NB4 (cell line): Measurements from ENCODE around the gene ING3.
A peak's percentile ranks its signal among the peaks of the same experiment; 100 is the strongest.

Experiments
- DNase-seq: peaks from one replicate; pipeline ENCODE4 v3.0.0; 2010; ENCODE audit warnings: low read depth
- H3K4me3 ChIP-seq: one replicate; pipeline ENCODE4 v1.5.1; 2011; ENCODE audit warnings: mild to moderate bottlenecking, low read depth, low read length, moderate library complexity
- MYC ChIP-seq: IDR thresholded peaks from 2 replicates; pipeline ENCODE4 v1.6.1; 2011; ENCODE audit warnings: low read depth, low read length
- POLR2A ChIP-seq: IDR thresholded peaks from 2 replicates; pipeline ENCODE4 v1.6.1; 2011; ENCODE audit warnings: mild to moderate bottlenecking; ENCODE audit not compliant: insufficient read length; ENCODE audit errors: extremely low read depth
- TF ChIP-seq, protein P1 (sequence below): IDR thresholded peaks from 2 replicates; pipeline ENCODE4 v1.6.1; 2011; ENCODE audit warnings: low read depth, low read length
- TF ChIP-seq, protein P2 (sequence below): IDR thresholded peaks from one replicate; pipeline ENCODE4 v1.5.1; 2012; ENCODE audit warnings: low read depth, low read length

Gene ING3, protein sequence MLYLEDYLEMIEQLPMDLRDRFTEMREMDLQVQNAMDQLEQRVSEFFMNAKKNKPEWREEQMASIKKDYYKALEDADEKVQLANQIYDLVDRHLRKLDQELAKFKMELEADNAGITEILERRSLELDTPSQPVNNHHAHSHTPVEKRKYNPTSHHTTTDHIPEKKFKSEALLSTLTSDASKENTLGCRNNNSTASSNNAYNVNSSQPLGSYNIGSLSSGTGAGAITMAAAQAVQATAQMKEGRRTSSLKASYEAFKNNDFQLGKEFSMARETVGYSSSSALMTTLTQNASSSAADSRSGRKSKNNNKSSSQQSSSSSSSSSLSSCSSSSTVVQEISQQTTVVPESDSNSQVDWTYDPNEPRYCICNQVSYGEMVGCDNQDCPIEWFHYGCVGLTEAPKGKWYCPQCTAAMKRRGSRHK

DNA sequence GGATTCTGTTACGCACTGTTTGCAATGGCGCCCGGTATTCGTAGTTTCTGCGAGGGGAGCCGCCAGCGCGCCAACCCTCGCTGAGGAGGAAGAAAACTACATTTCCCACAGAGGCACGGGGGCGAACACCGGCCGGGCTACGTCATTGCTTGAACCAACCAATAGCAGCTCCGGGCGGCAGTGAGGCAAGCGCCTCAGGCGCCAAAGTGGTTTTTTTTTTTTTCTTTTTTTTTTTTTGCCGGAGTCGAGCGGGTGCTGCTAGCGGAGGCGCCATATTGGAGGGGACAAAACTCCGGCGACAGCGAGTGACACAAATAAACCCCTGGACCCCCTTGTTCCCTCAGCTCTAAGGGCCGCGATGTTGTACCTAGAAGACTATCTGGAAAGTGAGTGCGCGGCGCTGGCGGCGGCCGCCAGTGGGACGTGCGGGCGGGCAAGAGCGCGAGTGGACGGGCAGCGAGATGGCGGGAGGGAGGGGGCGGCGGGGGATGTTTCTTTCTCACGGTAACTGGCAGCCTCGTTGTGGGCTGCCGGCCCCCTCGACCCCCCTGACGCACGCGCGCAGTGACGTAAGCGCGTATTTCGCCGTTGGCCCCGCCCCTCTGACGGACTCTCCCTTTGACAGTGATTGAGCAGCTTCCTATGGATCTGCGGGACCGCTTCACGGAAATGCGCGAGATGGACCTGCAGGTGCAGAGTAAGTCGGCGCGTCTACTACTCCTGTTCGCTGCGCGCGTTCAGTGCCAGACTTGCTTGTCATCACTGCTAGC, at the start of gene ING3:
Gene ING3 (plus strand): TSS at position 239 of the 770 bp plus-strand sequence. CDS start 120 bp downstream, at position 359.
- peak within 1 kb of the TSS; percentile 70 for H3K4me3 ChIP-seq
- DNase-seq = peak; percentile 99
- TF ChIP-seq, protein P1, sequence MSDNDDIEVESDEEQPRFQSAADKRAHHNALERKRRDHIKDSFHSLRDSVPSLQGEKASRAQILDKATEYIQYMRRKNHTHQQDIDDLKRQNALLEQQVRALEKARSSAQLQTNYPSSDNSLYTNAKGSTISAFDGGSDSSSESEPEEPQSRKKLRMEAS = peak; percentile 71; the same call in 1 of the 2 replicates
- TF ChIP-seq POLR2A (peak; percentile 21), MYC (peak; percentile 74)
- TF ChIP-seq, protein P2, sequence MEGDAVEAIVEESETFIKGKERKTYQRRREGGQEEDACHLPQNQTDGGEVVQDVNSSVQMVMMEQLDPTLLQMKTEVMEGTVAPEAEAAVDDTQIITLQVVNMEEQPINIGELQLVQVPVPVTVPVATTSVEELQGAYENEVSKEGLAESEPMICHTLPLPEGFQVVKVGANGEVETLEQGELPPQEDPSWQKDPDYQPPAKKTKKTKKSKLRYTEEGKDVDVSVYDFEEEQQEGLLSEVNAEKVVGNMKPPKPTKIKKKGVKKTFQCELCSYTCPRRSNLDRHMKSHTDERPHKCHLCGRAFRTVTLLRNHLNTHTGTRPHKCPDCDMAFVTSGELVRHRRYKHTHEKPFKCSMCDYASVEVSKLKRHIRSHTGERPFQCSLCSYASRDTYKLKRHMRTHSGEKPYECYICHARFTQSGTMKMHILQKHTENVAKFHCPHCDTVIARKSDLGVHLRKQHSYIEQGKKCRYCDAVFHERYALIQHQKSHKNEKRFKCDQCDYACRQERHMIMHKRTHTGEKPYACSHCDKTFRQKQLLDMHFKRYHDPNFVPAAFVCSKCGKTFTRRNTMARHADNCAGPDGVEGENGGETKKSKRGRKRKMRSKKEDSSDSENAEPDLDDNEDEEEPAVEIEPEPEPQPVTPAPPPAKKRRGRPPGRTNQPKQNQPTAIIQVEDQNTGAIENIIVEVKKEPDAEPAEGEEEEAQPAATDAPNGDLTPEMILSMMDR = no peak

DNA sequence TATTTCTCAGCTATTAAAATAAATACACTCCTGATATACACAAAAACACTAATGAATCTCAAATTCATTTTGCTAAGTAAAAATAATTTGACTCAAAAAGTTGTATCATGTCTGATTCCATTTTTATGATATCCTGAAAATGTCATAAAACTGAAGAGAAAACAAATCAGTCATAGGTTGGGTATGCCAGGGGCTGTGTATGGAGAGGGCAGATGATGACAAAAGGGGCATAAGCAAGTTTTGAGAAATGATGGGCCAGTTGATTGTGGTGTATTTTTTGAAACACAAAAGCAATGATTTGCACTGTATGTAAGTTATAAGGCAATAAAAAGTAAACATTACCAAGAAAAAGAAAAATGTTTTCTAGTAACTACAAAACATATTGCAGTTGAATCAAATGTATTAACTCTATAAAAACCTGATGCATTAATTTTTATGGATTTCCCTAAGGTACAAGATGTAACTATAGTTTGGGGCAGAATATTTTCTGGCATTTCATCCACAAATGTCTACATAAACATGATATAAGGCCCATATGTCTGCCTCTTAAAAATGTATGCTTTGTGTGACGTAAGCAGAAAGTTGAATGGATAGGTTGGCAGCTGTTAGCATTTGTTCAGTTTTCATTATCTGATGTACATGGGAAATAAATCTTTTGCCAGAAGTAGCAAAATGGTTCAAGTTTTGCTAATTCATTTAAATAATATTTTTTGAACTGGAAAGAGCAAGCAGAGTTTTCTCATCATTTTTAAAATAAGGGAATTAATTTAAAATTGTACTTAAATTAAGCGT, 35.1 kb upstream of the ING3 start:
- no peak overlapping the region for H3K4me3 ChIP-seq
- DNase-seq = no peak
- TF ChIP-seq, protein P1 = no peak
- TF ChIP-seq, protein P2 = no peak
- TF ChIP-seq MYC = no peak
- no peak for TF ChIP-seq POLR2A

DNA sequence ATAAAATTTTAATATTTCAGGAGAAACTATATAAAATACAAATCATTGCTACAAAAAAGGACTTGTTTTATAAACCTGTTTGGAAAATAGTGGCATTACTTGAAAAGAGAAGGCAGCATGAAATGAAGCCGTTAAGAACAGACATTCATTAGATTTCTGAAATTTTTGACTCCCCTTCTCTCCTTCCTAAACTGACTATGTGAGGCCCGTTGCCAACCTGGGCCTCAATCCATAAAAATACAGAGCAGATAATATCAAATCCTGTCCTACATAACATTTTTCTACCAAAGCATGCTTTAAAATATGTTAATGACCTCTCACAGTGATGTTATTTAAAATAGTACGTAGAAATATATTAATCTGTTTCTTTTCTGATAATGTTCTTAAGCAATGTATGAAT, 34.5 kb upstream of the ING3 start:
- DNase-seq = no peak
- no peak overlapping the region for H3K4me3 ChIP-seq
- no peak for TF ChIP-seq POLR2A
- TF ChIP-seq MYC = no peak
- TF ChIP-seq, protein P1 = no peak
- TF ChIP-seq, protein P2 = no peak

DNA sequence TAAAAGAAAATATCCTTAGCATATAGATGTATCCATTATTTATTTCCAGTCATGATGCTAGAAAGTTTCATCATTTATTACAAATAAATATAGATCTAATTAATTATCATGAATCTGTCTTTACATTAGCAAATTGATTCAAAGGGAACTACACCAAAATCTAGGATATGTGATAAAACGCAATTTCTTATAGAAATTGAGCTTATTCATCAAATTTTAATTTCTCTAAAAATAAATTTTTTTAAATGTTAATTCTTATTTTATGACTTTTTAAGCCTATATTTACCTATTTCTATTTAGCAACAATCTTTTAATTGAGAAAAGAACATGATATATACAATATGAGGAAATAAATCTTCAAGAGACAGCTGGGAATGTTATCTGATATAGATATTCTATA, 34.0 kb upstream of the ING3 start:
- TF ChIP-seq, protein P2 = no peak
- TF ChIP-seq MYC = no peak
- TF ChIP-seq, protein P1 = no peak
- no peak for TF ChIP-seq POLR2A
- DNase-seq = no peak
- no peak overlapping the region for H3K4me3 ChIP-seq

DNA sequence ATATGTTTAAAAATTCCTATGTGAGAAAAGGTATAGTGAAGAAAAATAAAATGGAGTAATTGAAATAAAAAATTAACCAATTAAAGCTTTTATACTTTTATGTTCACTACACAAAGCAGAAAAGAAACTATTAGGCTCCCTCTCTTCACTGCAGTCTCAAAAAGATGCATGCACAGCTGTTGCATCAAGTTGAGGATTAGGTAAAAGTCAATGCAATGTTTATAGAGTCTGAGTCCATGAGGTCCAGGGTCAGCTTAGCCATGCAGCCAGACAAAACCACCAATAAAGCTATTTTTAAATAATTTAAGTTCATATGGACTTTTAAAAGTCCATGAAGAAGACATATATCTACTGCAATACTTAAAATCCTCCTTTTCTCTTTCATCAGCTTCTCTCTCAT, 31.1 kb upstream of the ING3 start:
- DNase-seq = no peak
- no peak overlapping the region for H3K4me3 ChIP-seq

More for the DNA sequence above, 31.1 kb upstream of the ING3 start:
- TF ChIP-seq, protein P2 = no peak
- TF ChIP-seq MYC (no peak), POLR2A (no peak)
- TF ChIP-seq, protein P1 = no peak
